IPS DF 19.7 (cell line): Measurements from ENCODE around the gene LYRM1.
"Not testable (repeated sequence)": the region's sequence is repeated elsewhere in the genome, so short reads cannot be mapped to it uniquely, and the experiment has no call there.

Experiments used
- DNase-seq: peaks from one replicate; pipeline ENCODE4 v3.0.0-alpha.2; 2013; ENCODE audit warnings: low read depth, low spot score

The LYRM1 gene

DNA sequence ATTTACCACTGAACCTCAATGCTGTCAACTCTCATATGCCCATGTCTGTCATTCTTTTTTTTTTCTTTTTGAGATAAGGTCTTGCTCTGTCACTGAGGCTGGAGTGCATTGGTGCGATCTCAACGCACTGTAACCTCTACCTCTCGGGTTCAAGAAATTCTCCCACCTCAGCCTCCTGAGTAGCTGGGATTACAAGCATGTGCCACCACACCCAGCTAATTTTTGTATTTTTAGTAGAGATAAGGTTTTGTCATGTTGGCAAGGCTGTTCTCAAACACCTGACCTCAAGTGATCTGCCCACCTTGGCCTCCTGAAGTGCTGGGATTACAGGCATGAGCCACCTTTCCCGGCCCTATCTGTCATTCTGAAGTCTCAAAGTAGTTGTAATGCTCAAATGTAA lies 72.6 kb downstream of the LYRM1 start:
- not testable (repeated sequence) for DNase-seq
